HG02981 (cell line): ENCODE measurements around the gene MPIG6B.

Experiments used
- ATAC-seq: cut with Tn5 transposase; IDR thresholded peaks from one replicate; pipeline ENCODE4 v1.9.1; 2021; ENCODE audit warnings: mild to moderate bottlenecking, moderate library complexity; ENCODE audit not compliant: unreplicated experiment

MPIG6B gene

DNA sequence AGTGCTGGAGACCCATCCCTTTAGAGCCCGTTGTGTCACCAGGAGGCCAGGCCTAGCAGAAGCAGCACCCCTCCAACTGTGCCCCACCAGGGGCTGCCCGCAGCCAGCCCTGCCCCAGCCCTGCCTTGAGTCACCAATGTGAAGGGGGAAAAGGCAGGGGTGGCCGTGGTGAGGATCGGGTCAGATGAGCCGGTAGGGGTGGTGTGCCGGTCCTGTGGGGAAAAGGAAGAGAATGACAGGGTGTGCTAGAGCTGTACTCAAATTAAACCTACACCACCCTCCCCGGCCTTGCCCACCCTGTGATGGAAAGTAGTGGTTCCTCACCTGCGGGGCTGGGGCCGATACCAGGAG is 42.4 kb downstream of the MPIG6B start:
- ATAC-seq: no peak

DNA sequence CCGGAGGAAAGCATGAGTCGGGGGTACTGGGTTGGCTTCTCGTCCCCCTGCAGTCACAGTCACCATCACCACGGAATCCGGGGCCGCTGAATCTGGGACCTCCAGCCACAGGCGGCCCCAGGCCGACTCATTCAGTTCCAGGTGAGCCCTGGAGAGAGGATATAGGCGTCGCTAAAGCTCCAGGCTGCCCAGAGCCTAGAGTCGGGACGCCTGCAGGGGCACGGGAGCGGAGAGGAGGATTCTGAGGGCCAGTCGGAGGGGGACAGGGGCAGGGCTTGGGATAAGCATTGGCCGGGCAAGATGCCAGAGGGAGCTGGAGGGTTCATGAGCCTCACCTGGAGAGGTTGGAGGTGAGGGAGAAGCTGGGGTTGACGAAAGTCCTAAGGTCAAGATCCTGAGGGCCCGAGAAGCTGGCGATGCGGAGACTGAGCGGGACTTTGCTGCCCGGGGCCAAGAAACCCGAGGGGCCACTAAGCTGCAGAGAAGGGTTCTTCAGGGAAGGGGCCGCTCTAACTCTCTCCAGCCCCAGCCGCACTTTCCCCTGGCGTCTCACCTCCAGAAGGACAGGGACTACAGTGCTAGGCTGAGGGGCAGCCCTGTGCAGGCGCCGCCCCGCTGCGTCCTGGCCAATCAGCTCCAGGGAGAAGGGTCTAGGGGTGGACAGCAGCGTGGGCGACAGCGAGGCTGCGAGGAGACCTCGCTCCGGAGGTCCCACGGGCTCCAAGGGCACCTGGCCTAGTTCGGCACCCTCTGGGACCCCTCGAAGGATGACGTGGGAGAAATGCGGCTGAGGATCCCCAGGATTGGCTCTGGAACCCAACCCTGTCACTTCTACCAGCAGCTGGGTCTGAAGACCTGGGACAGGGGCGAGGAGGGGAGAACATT is 43.0 kb downstream of the MPIG6B start:
- no peak for ATAC-seq

DNA sequence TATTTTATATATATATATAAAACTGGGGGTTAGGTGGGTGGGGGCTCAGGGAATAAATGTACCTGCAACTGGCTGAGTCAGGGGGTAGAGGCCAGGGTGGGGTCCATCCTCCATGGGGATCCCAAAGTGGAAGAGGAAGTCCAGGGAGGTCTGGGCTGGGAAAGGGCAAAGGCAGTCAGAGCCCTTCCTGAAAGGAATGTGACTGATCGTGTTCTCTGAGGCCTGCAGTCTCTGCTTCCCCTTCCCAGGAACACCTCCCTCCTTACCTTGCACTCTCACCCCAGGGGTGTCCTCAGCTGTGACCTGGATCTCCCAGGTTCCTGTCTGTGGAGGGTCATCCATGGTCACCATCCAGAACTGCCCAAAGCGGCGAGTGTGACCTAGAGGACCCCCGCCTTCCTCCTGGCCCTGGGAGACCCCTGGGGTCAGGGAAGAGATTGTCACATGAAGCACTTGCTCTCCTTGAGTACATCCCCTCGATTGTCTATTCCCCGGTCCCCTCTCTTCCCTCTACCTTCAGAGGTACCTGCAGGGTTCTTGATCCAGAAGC is 44.0 kb downstream of the MPIG6B start:
- ATAC-seq: no peak

DNA sequence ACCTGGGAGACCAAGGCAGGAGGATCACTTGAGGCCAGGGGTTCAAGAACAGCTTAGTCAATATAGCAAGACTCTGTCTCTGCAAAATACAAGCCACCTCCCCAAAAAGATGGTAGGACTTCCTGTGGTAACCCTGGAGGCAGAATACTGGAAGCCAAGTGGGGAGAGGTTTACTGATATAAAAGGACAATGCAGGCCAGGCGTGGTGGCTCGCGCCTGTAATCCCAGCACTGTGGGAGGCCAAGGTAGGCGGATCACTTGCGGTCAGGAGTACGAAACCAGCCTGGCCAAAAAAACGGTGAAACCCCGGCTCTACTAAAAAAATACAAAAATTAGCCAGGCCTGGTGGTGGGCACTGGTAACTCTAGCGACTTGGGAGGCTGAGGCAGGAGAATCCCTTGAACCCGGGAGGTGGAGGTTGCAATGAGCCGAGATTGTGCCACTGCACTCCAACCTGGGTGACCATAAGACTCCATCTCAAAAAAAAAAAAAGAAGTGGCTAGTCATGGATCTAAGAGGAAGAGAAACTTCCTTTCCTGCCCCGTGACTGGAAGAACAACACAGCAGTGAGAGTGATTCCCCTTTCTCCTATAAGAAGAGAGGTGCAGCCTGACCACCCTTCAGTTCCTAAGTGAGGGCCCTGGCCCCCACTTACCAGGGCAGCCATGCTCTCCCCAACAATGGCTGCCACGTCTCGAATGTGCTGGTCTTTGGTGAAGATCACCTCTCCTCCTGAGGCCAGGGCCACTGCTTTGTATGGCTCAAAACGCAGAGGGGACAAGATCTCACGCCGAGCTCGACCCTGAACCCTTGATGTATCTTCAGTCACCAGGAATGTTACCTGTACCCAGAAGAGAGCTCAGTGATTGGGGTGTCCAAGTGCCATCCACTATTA is 45.4 kb downstream of the MPIG6B start:
- no peak for ATAC-seq

DNA sequence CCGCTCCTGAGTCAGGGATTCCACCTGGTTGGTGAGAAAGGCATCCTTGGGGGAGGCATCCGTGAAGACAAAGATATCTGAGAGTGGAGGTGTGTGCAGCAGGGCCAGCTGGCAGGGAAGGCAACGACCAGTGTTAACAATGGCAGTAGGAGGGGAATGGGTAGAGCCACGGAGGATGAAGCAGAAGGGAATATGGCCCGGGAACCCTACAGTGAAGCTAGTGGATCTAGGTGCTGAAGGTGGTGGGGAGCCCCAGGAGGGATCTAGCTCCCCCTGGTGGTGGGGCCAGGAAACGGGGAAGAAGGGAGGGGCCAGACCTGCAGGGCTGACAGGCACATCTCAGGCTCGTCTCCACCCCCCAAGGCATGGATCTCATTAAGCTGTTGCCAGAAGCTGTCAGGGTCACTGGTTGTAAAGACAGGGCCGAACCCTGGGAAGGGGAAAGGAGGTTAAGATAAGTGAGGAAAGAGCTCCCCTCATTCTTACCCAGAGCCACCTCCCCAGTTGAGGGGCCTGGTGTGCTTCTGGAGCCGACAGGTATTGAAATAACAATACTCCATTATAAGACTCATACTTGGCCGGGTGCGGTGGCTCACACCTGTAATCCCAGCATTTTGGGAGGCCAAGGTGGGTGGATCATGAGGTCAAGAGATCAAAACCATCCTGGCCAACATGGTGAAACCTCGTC is 46.7 kb downstream of the MPIG6B start:
- no peak for ATAC-seq

DNA sequence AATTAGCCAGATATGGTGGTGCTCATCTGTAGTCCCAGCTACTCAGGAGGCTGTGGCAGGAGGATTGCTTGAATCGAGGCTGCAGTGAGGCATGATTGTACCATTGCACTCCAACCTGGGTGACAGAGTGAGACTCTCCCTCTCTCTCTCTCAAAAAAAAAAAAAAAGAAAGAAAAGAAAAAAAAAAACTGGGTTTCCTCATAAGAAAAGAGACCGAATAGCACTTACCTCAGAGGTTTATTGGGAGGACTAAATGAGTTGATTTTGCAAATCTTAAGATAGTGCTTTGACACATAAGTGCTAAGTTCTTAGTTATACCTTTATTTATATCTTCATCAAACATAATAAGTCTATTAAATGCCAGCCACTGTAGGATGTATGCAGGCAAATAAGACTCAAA is 47.7 kb downstream of the MPIG6B start:
- ATAC-seq: no peak

DNA sequence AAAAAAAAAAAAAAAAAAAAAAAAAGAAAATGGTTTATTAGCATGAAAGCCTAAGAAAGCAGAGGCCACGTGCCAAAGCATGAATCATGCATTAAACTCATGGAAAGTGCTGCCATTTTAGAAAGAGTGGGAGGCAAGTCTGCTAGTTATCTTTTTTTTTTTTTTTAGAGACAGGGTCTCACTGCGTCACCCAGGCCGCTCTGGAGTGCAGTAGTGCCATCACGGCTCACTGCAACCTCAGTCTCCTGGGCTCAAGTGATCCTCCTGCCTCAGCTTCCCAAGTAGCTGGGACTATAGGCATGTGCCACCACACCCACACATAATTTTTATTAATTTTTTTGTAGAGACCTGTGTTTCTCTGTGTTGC is 48.8 kb downstream of the MPIG6B start:
- ATAC-seq: no peak

DNA sequence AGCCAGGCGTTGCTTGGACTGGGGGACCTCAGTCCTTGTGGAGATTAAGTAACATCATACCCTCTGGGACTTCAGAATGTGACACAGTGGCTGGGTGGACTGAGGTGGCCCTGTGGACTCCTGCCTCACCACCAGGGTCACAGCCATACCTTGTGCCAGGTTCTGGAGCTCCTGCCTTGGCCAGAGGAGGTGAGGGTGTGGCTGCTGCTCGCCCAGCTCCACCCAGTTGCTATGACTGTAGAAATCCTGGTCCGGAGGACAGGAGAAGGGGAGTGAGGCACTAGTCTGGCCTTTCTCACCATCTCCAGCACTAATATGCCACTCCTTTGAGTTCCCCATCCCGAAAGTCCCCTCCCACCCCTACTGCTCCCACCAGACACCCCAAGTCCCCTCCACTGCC is 52.0 kb downstream of the MPIG6B start:
- no peak for ATAC-seq

DNA sequence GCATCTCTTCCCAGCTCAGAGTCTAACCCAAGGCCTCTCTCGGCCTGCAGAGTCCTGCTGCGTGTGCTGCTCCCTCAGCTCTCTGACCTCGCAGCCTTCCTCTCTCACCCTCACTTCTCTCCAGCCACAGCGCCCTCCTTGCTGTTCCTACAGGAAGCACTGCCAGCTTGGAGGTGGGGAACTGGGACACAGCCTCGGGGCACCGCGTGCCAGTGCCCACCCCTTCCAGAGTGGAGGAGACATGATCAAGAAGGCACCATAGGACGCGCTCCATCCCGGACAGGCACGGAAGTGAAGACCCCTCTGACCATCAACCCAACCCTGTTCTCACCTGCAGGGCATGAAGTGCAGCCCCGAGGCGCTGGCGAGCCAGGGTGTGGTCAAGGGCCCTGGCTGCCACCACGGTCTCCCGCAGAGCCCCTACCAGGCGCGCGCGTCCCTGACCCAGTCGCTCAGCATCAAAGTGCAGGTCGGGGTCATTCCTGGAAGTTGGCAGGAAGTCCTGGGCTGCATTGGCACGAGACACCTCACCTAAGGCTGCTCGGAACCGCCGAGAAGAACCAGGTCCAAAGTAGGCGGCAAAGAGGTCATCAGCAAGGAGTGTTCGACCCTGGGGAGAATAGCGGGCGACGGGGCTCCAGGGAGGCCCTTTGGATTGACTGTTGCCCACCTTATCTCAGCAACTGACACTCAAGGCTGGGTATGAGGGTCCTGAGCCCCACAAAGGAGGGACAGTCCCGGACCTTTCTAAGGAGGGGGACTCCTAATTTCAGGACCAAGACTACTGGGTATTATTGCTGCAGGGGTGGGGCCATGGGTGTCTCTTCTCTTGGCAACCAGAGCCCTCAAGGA is 52.7 kb downstream of the MPIG6B start:
- no peak for ATAC-seq
